ENCODE results near the gene C1orf35. TPM values are rescaled to one million over a fixed set of nuclear protein-coding genes. Genes with fewer than 3 reads are reported as not detected.

The C1orf35 gene
- total and polyA plus RNA-seq, 9 of the 15 experiments (the other 6 are each of a cell fraction or from before 2014, with no cell fraction given) = 3.2 to 48.7 (median 12.5) TPM

- no peak for TF ChIP-seq MGA (IDR thresholded peaks at IDR 0.05)
- TF ChIP-seq ZNF444 (CRISPR knock-in tag; IDR thresholded peaks at IDR 0.05) = no peak
- no peak for TF ChIP-seq BRF1 (IDR thresholded peaks at IDR 0.05; ENCODE audit: borderline replicate concordance, extremely low read depth, insufficient read length)
- peak; percentile 34; the same call in 1 of the 2 replicates for TF ChIP-seq GABPB1 (CRISPR knock-in tag; IDR thresholded peaks at IDR 0.05)
- TF ChIP-seq CEBPG (CRISPR knock-in tag; IDR thresholded peaks at IDR 0.05) = peak; percentile 49
- no peak for TF ChIP-seq CEBPG (tag; conservative IDR thresholded peaks at IDR 0.05 in 1 of 2, IDR thresholded peaks at IDR 0.05 in 1 of 2)
- TF ChIP-seq TOE1 (IDR thresholded peaks at IDR 0.05; ENCODE audit: borderline replicate concordance) = no peak
- TF ChIP-seq TOE1 (CRISPR knock-in tag; IDR thresholded peaks at IDR 0.05; ENCODE audit: borderline replicate concordance, low read depth) = no peak
- no peak for TF ChIP-seq MCM7 (IDR thresholded peaks at IDR 0.05)
- no peak for TF ChIP-seq WHSC1 (IDR thresholded peaks at IDR 0.05; ENCODE audit: low read length)
- TF ChIP-seq SRSF1 (IDR thresholded peaks at IDR 0.05; ENCODE audit: low read depth, low read length) = no peak
- no peak for TF ChIP-seq KDM1A (IDR thresholded peaks at IDR 0.05)
- no peak for TF ChIP-seq KLF13 (tag; IDR thresholded peaks at IDR 0.05; ENCODE audit: borderline replicate concordance, low read depth)
- no peak for TF ChIP-seq ZNF644 (tag; IDR thresholded peaks at IDR 0.05; ENCODE audit: low read depth)
- no peak for TF ChIP-seq LEF1 (IDR thresholded peaks at IDR 0.05)
- no peak for TF ChIP-seq CHCHD3 (CRISPR knock-in tag; IDR thresholded peaks at IDR 0.05)
- TF ChIP-seq ZC3H8 (IDR thresholded peaks at IDR 0.05) = no peak
Measured at GRCh38 chr1:228082918-228083870, 19.9 kb downstream of the C1orf35 start (continued).
